ENCODE data around the gene RPUSD4. TPM values are rescaled to one million over a fixed set of nuclear protein-coding genes. Genes with fewer than 3 reads are reported as not detected.

RPUSD4 gene
- total and polyA plus RNA-seq, 10 of the 15 experiments (the other 5 are each of a cell fraction or from before 2014, with no cell fraction given), result 24.5 to 47.6 (median 31.7) TPM

- TF ChIP-seq EGR1 (IDR thresholded peaks at IDR 0.05; ENCODE audit: borderline replicate concordance in 1 of 2, low read depth in 2 of 2, low read length in 2 of 2) (no peak), MTA2 (IDR thresholded peaks at IDR 0.05; ENCODE audit: low read depth) (no peak), CREM (IDR thresholded peaks at IDR 0.05; ENCODE audit: low read depth) (no peak), ETV6 (conservative IDR thresholded peaks at IDR 0.05 in 1 of 2, IDR thresholded peaks at IDR 0.05 in 1 of 2; ENCODE audit: borderline replicate concordance in 1 of 2, low read depth in 1 of 2) (no peak)
These were observed 725 bp upstream of the RPUSD4 start (continued) for GRCh38 chr11:126212089-126212660.

- H3K36me3 ChIP-seq (ENCODE audit: control insufficient read depth in 2 of 2, insufficient read depth in 2 of 2, low read length in 1 of 2), result peaks cover 2 to 3% of the 10 kb centered on the region in 2 experiments; a peak in 2 of 4 replicates
- no peaks in the 10 kb centered on the region for H4K20me1 ChIP-seq (ENCODE audit: control insufficient read depth, insufficient read depth)
- ChIA-PET POLR2A (interaction anchor here (1.0 to 1.5 kb wide), 2 partner anchors 13 to 88 kb away, joined by 3 read pairs; no protein-coding TSS in a partner anchor), RAD21 (ENCODE audit: unreplicated experiment) (interaction anchor here (1.2 to 1.5 kb wide), 2 partner anchors 22 to 93 kb away, joined by 3 to 4 read pairs; partner anchors contain the start of gene DCPS), CTCF (interaction anchor here (1.5 to 2.0 kb wide), 2 partner anchors 17 to 268 kb away, joined by 6 to 7 read pairs; no protein-coding TSS in a partner anchor), SMC1A (ENCODE audit: uncharacterized antibody, unreplicated experiment) (interaction anchor here (1.0 to 2.2 kb wide), 3 partner anchors 10 to 30 kb away, joined by 3 to 10 read pairs (median 4); no protein-coding TSS in a partner anchor)
- DNase-seq (ENCODE audit: low read depth, low spot score) (no peak), FAIRE-seq (no peak), ATAC-seq (no peak; the same call in 2 of the 3 replicates)
- no peaks in the 10 kb centered on the region for H3K9me3 ChIP-seq (replicated peaks; ENCODE audit: control insufficient read depth, insufficient read depth, low read length)
- H3K27me3 ChIP-seq (replicated peaks in 1 of 2; ENCODE audit: control insufficient read depth in 2 of 2, insufficient read depth in 2 of 2, low read length in 1 of 2), result no peaks in the 10 kb centered on the region
- H3K4me3 ChIP-seq, result peak overlapping the region; percentile 99
- BruUV-seq (replicated peaks), result no TSS peak
- H3K9ac ChIP-seq (ENCODE audit: control insufficient read depth, insufficient read depth, low read length), result peak overlapping the region; percentile 83
- WGBS (ENCODE audit: insufficient coverage, insufficient replicate concordance, low lambda C conversion rate, missing lambda C conversion rate), result 4% methylated on average over 20 of the region's 20 CpGs
- peaks cover 16% of the 10 kb centered on the region for H3K79me2 ChIP-seq (ENCODE audit: control insufficient read depth, insufficient read depth, low read length)
- in situ Hi-C loops (cut with MboI) (no loop called here), intact Hi-C loops (cut with micrococcal nuclease; ENCODE audit: unreplicated experiment) (loop anchor here (5.0 kb wide), 1 partner anchor 56 kb away; the partner anchor contains the start of genes FOXRED1 and SRPRA)
- H3K4me1 ChIP-seq (ENCODE audit: control insufficient read depth, insufficient read depth, low read length), result peaks cover 3% of the 10 kb centered on the region
- H3K27ac ChIP-seq (ENCODE audit: control insufficient read depth, insufficient read depth), result peak overlapping the region; percentile 74
- peak overlapping the region; percentile 82 for H3K4me2 ChIP-seq (ENCODE audit: control insufficient read depth, insufficient read depth)
- peak overlapping the region; percentile 97 for H2AFZ ChIP-seq (ENCODE audit: control insufficient read depth, low read depth, low read length)
- TF ChIP-seq, protein P1, sequence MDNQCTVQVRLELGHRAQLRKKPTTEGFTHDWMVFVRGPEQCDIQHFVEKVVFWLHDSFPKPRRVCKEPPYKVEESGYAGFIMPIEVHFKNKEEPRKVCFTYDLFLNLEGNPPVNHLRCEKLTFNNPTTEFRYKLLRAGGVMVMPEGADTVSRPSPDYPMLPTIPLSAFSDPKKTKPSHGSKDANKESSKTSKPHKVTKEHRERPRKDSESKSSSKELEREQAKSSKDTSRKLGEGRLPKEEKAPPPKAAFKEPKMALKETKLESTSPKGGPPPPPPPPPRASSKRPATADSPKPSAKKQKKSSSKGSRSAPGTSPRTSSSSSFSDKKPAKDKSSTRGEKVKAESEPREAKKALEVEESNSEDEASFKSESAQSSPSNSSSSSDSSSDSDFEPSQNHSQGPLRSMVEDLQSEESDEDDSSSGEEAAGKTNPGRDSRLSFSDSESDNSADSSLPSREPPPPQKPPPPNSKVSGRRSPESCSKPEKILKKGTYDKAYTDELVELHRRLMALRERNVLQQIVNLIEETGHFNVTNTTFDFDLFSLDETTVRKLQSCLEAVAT (IDR thresholded peaks at IDR 0.05), result no peak
- TF ChIP-seq SMAD1 (IDR thresholded peaks at IDR 0.05; ENCODE audit: low read depth, partially characterized antibody) (no peak), SMARCA5 (IDR thresholded peaks at IDR 0.05) (no peak), NFIC (IDR thresholded peaks at IDR 0.05; ENCODE audit: low read depth, low read length) (no peak), MTA2 (IDR thresholded peaks at IDR 0.05; ENCODE audit: low read depth) (no peak), IKZF2 (IDR thresholded peaks at IDR 0.05) (no peak), MYB (IDR thresholded peaks at IDR 0.05; ENCODE audit: borderline replicate concordance, low read depth, low read length) (no peak), MTA3 (IDR thresholded peaks at IDR 0.05; ENCODE audit: borderline replicate concordance, low read length) (no peak), POU2F2 (IDR thresholded peaks at IDR 0.05; ENCODE audit: borderline replicate concordance, low read depth, low read length) (no peak), YBX1 (IDR thresholded peaks at IDR 0.05) (no peak)
- TF ChIP-seq, protein P2, sequence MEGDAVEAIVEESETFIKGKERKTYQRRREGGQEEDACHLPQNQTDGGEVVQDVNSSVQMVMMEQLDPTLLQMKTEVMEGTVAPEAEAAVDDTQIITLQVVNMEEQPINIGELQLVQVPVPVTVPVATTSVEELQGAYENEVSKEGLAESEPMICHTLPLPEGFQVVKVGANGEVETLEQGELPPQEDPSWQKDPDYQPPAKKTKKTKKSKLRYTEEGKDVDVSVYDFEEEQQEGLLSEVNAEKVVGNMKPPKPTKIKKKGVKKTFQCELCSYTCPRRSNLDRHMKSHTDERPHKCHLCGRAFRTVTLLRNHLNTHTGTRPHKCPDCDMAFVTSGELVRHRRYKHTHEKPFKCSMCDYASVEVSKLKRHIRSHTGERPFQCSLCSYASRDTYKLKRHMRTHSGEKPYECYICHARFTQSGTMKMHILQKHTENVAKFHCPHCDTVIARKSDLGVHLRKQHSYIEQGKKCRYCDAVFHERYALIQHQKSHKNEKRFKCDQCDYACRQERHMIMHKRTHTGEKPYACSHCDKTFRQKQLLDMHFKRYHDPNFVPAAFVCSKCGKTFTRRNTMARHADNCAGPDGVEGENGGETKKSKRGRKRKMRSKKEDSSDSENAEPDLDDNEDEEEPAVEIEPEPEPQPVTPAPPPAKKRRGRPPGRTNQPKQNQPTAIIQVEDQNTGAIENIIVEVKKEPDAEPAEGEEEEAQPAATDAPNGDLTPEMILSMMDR (IDR thresholded peaks at IDR 0.05 in 2 of 3, conservative IDR thresholded peaks at IDR 0.05 in 1 of 3; ENCODE audit: control insufficient read depth in 2 of 3, extremely low read depth in 1 of 3, insufficient read depth in 1 of 3, low read depth in 3 of 3, low read length in 3 of 3), result no peak
These were observed 597 bp downstream of the RPUSD4 start for GRCh38 chr11:126210871-126211235.

Data from GM12878 (cell line).